K562 (cell line): ENCODE data around the gene EMILIN1. TPM values are rescaled to one million over a fixed set of nuclear protein-coding genes. Genes with fewer than 3 reads are reported as not detected.

Experiments used
- BHLHE40 ChIP-seq: IDR thresholded peaks from 2 replicates; pipeline ENCODE4 v1.6.1; 2011; ENCODE audit warnings: low read length, improper control_type of control experiment
- FOXP1 ChIP-seq: sonication (generic); formaldehyde crosslinking; IDR thresholded peaks from 2 replicates; pipeline ENCODE4 v1.8.0; 2022; ENCODE audit warnings: mild to moderate bottlenecking, missing genetic modification reagents
- HMG20A ChIP-seq: fragments of 450-650 bp; formaldehyde crosslinking; conservative IDR thresholded peaks from 2 replicates; pipeline ENCODE4 v1.4.0; 2020; ENCODE audit warnings: mild to moderate bottlenecking, mixed read lengths
- HNRNPLL ChIP-seq: fragments of 200-400 bp; formaldehyde crosslinking; IDR thresholded peaks from 2 replicates; pipeline ENCODE4 v1.6.1; 2017; ENCODE audit warnings: low read length, low read depth, mild to moderate bottlenecking; ENCODE audit not compliant: poor library complexity, severe bottlenecking
- MAFK ChIP-seq: IDR thresholded peaks from 2 replicates; pipeline ENCODE4 v1.6.1; 2011; ENCODE audit warnings: low read length, improper control_type of control experiment
- MGA ChIP-seq: fragments of 450-650 bp; IDR thresholded peaks from 2 replicates; pipeline ENCODE4 v1.6.1; 2016; ENCODE audit warnings: mild to moderate bottlenecking, moderate library complexity
- RBBP5 ChIP-seq: fragments of 200-600 bp; sonication (generic); IDR thresholded peaks from 2 replicates; pipeline ENCODE4 v1.6.1; 2012; ENCODE audit warnings: borderline replicate concordance, mild to moderate bottlenecking, low read length, control low read depth, inconsistent platforms; ENCODE audit not compliant: insufficient read depth, poor library complexity, severe bottlenecking
- RCOR1 ChIP-seq, 2 experiments: IDR thresholded peaks; 2 replicates each; pipeline ENCODE4 v1.6.1; 2012; ENCODE audit warnings: low read depth in 2 of 2, low read length in 2 of 2, borderline replicate concordance in 1 of 2, improper control_type of control experiment in 1 of 2
- RNF2 ChIP-seq: sonication (generic); IDR thresholded peaks from 2 replicates; pipeline ENCODE4 v1.6.1; 2016
- STAG1 ChIP-seq: sonication (generic); formaldehyde crosslinking; IDR thresholded peaks from 2 replicates; pipeline ENCODE4 v1.5.0; 2020; ENCODE audit warnings: missing genetic modification reagents, borderline replicate concordance
- TCF3 ChIP-seq: sonication (generic); formaldehyde crosslinking; IDR thresholded peaks from 2 replicates; pipeline ENCODE4 v1.4.0; 2020; ENCODE audit warnings: mild to moderate bottlenecking, missing genetic modification reagents
- ZFX ChIP-seq: sonication (generic); formaldehyde crosslinking; IDR thresholded peaks from 2 replicates; pipeline ENCODE4 v1.8.0; 2022; ENCODE audit warnings: mild to moderate bottlenecking, missing genetic modification reagents, moderate library complexity
- polyA plus RNA-seq, 8 experiments: library from polyadenylated mRNA; depleted of rRNA in 4 of 8; stranded (reverse) in 5 of 8; unstranded in 3 of 8; fragments of >200 nt; fragmentation: Nextera tagmentation in 2 of 8; fragmentation: Illumina TruSeq in 1 of 8; extraction: Ambion mirVana in 2 of 8; extraction: Trizol in 1 of 8; gene quantifications; 2 replicates each; pipeline versions ENCODE4 v1.2.1 to v1.2.3, GENCODE V29; 2011 to 2014; ENCODE audit warnings: inconsistent platforms in 1 of 8, missing spikeins in 1 of 8
- total RNA-seq, 7 experiments: library from RNA; depleted of rRNA in 6 of 7; stranded (reverse); fragments of >200 nt in 6 of 7; fragmentation: Illumina TruSeq in 2 of 7; extraction: Trizol in 2 of 7; gene quantifications; 2 replicates each; pipeline versions ENCODE4 v1.2.1 to v1.2.3, GENCODE V29; 2011 to 2021; ENCODE audit warnings: low replicate concordance in 1 of 7
- TF ChIP-seq, protein P1 (sequence below), 2 experiments: IDR thresholded peaks; 2 replicates each; pipeline ENCODE4 v1.6.1; 2011; ENCODE audit warnings: borderline replicate concordance in 1 of 2, control low read depth in 1 of 2, low read depth in 1 of 2, low read length in 1 of 2, mild to moderate bottlenecking in 1 of 2, mixed read lengths in 1 of 2, moderate library complexity in 1 of 2; ENCODE audit not compliant: insufficient read depth in 1 of 2, insufficient read length in 1 of 2, poor library complexity in 1 of 2, severe bottlenecking in 1 of 2; ENCODE audit errors: extremely low read depth in 1 of 2

EMILIN1 gene
- total and polyA plus RNA-seq, 9 of the 15 experiments (the other 6 are each of a cell fraction or from before 2014, with no cell fraction given), result 0.04 to 2.7 (median 0.54) TPM; not detected in 2

- TF ChIP-seq STAG1 (CRISPR knock-in tag), result peak; percentile 48; the same call in 1 of the 2 replicates
- TF ChIP-seq HNRNPLL, result peak; percentile 78
- TF ChIP-seq ZFX, result peak; percentile 42
- no peak for TF ChIP-seq HMG20A (CRISPR knock-in tag)
- peak; percentile 39; the same call in 1 of the 2 replicates for TF ChIP-seq MAFK
- peak; percentile 30; the same call in 1 of the 2 replicates for TF ChIP-seq RNF2
- peak in 1 of 2 experiments; percentile 44; a peak in 1 of 4 replicates for TF ChIP-seq RCOR1 (IDR thresholded peaks at IDR 0.05; ENCODE audit: borderline replicate concordance in 1 of 2, low read depth in 2 of 2, low read length in 2 of 2)
- TF ChIP-seq MGA, result peak; percentile 54
- peak; percentile 66 for TF ChIP-seq BHLHE40
- TF ChIP-seq, protein P1, sequence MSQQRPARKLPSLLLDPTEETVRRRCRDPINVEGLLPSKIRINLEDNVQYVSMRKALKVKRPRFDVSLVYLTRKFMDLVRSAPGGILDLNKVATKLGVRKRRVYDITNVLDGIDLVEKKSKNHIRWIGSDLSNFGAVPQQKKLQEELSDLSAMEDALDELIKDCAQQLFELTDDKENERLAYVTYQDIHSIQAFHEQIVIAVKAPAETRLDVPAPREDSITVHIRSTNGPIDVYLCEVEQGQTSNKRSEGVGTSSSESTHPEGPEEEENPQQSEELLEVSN (IDR thresholded peaks at IDR 0.05; ENCODE audit: borderline replicate concordance in 1 of 2, extremely low read depth in 1 of 2, insufficient read depth in 1 of 2, insufficient read length in 1 of 2, low read depth in 1 of 2, low read length in 1 of 2, poor library complexity in 1 of 2, severe bottlenecking in 1 of 2), result peak in 1 of 2 experiments; percentile 69
- TF ChIP-seq FOXP1, result peak; percentile 8; the same call in 1 of the 2 replicates
- 0 out of 2 replicates have a peak, but pooled peaks have one; percentile 18 for TF ChIP-seq TCF3 (CRISPR knock-in tag)
- peak; percentile 2 for TF ChIP-seq RBBP5
These were observed 7.3 kb downstream of the EMILIN1 start (continued) for GRCh38 chr2:27085673-27086089.
